Measurements from ENCODE around the gene TMCC3.
"Not testable (repeated sequence)": the region's sequence is repeated elsewhere in the genome, so short reads cannot be mapped to it uniquely, and the experiment has no call there.

The TMCC3 gene

GRCh38 chr12:94601307-94601706 lies 49.0 kb downstream of the TMCC3 start:
- not testable (repeated sequence) for DNase-seq (ENCODE audit: low spot score)

GRCh38 chr12:94599189-94599588 lies 51.2 kb downstream of the TMCC3 start:
- no peak for DNase-seq (ENCODE audit: low spot score)

GRCh38 chr12:94597268-94597667 lies 53.1 kb downstream of the TMCC3 start:
- no peak for DNase-seq (ENCODE audit: low spot score)

- no peak for DNase-seq (ENCODE audit: low spot score)
Measured at GRCh38 chr12:94596596-94596995, 53.8 kb downstream of the TMCC3 start.

GRCh38 chr12:94595152-94595551 lies 55.2 kb downstream of the TMCC3 start:
- no peak for DNase-seq (ENCODE audit: low spot score)

- DNase-seq (ENCODE audit: low spot score): no peak
Measured at GRCh38 chr12:94594443-94594825, 55.9 kb downstream of the TMCC3 start.

GRCh38 chr12:94593822-94594442 lies 56.4 kb downstream of the TMCC3 start:
- no peak for DNase-seq (ENCODE audit: low spot score)

- DNase-seq (ENCODE audit: low spot score): not testable (repeated sequence)
Measured at GRCh38 chr12:94592723-94593122, 57.6 kb downstream of the TMCC3 start.

GRCh38 chr12:94592080-94592479 lies 58.3 kb downstream of the TMCC3 start:
- no peak for DNase-seq (ENCODE audit: low spot score)

GRCh38 chr12:94590428-94590827 lies 59.9 kb downstream of the TMCC3 start:
- DNase-seq (ENCODE audit: low spot score): no peak

- DNase-seq (ENCODE audit: low spot score): no peak
Measured at GRCh38 chr12:94589591-94590001, 60.8 kb downstream of the TMCC3 start.

- no peak for DNase-seq (ENCODE audit: low spot score)
Measured at GRCh38 chr12:94588346-94588745, 62.0 kb downstream of the TMCC3 start.

- no peak for DNase-seq (ENCODE audit: low spot score)
Measured at GRCh38 chr12:94587266-94588241, 62.8 kb downstream of the TMCC3 start.

GRCh38 chr12:94586589-94587259 lies 63.6 kb downstream of the TMCC3 start:
- no peak for DNase-seq (ENCODE audit: low spot score)

- no peak for DNase-seq (ENCODE audit: low spot score)
Measured at GRCh38 chr12:94585626-94586025, 64.7 kb downstream of the TMCC3 start.

GRCh38 chr12:94584377-94584776 lies 66.0 kb downstream of the TMCC3 start:
- DNase-seq (ENCODE audit: low spot score): no peak

- DNase-seq (ENCODE audit: low spot score): no peak
Measured at GRCh38 chr12:94582591-94582990, 67.8 kb downstream of the TMCC3 start.

GRCh38 chr12:94575645-94576403 lies 74.5 kb downstream of the TMCC3 start:
- no peak for DNase-seq (ENCODE audit: low spot score)

GRCh38 chr12:94575024-94575423 lies 75.3 kb downstream of the TMCC3 start:
- no peak for DNase-seq (ENCODE audit: low spot score)

- DNase-seq (ENCODE audit: low spot score): no peak
Measured at GRCh38 chr12:94571556-94571955, 78.8 kb downstream of the TMCC3 start.

- no peak for DNase-seq (ENCODE audit: low spot score)
Measured at GRCh38 chr12:94570161-94570560, 80.2 kb downstream of the TMCC3 start.

- DNase-seq (ENCODE audit: low spot score): no peak
Measured at GRCh38 chr12:94567761-94568160, 82.6 kb downstream of the TMCC3 start.

Data from GM03348 (cell line).